Glutamatergic neuron (in vitro differentiated cells): ENCODE data around the gene RPS2. TPM values are rescaled to one million over a fixed set of nuclear protein-coding genes. Genes with fewer than 3 reads are reported as not detected.

ENCODE experiments used
- DNase-seq: peaks from one replicate; pipeline ENCODE4 v3.0.0; 2022
- H3K27ac Mint-ChIP-seq: one replicate; pipeline ENCODE4 v1.8.0; 2020; ENCODE audit warnings: mild to moderate bottlenecking, mixed read lengths, inconsistent platforms; ENCODE audit not compliant: unreplicated experiment
- H3K27me3 Mint-ChIP-seq: one replicate; pipeline ENCODE4 v1.8.0; 2020; ENCODE audit warnings: mild to moderate bottlenecking, moderate library complexity, mixed read lengths, inconsistent platforms; ENCODE audit not compliant: unreplicated experiment
- H3K36me3 Mint-ChIP-seq: one replicate; pipeline ENCODE4 v1.8.0; 2020; ENCODE audit warnings: mild to moderate bottlenecking, mixed read lengths, inconsistent platforms; ENCODE audit not compliant: unreplicated experiment
- H3K4me1 Mint-ChIP-seq: one replicate; pipeline ENCODE4 v1.8.0; 2020; ENCODE audit warnings: mild to moderate bottlenecking, low read depth, mixed read lengths, inconsistent platforms; ENCODE audit not compliant: unreplicated experiment
- H3K4me3 Mint-ChIP-seq: one replicate; pipeline ENCODE4 v1.8.0; 2020; ENCODE audit warnings: mild to moderate bottlenecking, mixed read lengths, inconsistent platforms; ENCODE audit not compliant: unreplicated experiment
- H3K9me3 Mint-ChIP-seq: one replicate; pipeline ENCODE4 v1.8.0; 2020; ENCODE audit warnings: mild to moderate bottlenecking, moderate library complexity, mixed read lengths, inconsistent platforms; ENCODE audit not compliant: unreplicated experiment
- total RNA-seq: library from RNA; stranded (reverse); fragmentation: NEBNext Ultra II Directional; extraction: Animal tissue kit (Norgen Biotek cat#: 25700); gene quantifications from one replicate; pipeline ENCODE4 v1.2.1, GENCODE V29; 2021; ENCODE audit not compliant: unreplicated experiment
- TF ChIP-seq, protein P1 (sequence below): fragments of 200-600 bp; sonication (generic); IDR thresholded peaks from one replicate; pipeline ENCODE4 v1.5.0; 2021; ENCODE audit not compliant: partially characterized antibody, unreplicated experiment

RPS2 gene
- total RNA-seq, 1 donor from 2014 or later = 1,772 TPM

DNA sequence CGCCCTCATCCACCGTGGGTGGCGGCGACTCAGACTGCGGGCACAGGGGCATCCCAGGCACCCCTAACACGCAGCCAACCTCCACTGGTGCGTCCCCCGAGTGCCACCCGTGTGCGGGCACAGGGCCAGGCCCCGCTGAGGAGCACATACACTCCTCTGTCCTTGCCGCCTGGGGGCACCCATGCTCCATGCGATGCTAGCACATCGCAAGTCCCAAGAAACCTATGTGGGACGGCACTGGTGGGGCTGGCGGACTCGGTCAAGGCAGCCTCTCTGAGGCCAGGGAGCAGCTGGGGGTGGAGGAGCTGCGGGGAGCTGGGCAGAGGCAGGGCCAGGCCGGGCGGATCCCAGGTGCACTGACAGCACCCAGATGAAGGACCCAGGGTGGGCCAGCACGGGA is 41.0 kb upstream of the RPS2 start:
- Mint-ChIP-seq H3K9me3 (peaks cover 15% of the 10 kb centered on the region), H3K27ac (peak overlapping the region; percentile 89), H3K4me1 (peaks cover 20% of the 10 kb centered on the region), H3K36me3 (peaks cover 4% of the 10 kb centered on the region), H3K27me3 (peaks cover 20% of the 10 kb centered on the region), H3K4me3 (peak overlapping the region; percentile 25)
- no peak for DNase-seq
- TF ChIP-seq, protein P1, sequence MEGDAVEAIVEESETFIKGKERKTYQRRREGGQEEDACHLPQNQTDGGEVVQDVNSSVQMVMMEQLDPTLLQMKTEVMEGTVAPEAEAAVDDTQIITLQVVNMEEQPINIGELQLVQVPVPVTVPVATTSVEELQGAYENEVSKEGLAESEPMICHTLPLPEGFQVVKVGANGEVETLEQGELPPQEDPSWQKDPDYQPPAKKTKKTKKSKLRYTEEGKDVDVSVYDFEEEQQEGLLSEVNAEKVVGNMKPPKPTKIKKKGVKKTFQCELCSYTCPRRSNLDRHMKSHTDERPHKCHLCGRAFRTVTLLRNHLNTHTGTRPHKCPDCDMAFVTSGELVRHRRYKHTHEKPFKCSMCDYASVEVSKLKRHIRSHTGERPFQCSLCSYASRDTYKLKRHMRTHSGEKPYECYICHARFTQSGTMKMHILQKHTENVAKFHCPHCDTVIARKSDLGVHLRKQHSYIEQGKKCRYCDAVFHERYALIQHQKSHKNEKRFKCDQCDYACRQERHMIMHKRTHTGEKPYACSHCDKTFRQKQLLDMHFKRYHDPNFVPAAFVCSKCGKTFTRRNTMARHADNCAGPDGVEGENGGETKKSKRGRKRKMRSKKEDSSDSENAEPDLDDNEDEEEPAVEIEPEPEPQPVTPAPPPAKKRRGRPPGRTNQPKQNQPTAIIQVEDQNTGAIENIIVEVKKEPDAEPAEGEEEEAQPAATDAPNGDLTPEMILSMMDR = no peak

DNA sequence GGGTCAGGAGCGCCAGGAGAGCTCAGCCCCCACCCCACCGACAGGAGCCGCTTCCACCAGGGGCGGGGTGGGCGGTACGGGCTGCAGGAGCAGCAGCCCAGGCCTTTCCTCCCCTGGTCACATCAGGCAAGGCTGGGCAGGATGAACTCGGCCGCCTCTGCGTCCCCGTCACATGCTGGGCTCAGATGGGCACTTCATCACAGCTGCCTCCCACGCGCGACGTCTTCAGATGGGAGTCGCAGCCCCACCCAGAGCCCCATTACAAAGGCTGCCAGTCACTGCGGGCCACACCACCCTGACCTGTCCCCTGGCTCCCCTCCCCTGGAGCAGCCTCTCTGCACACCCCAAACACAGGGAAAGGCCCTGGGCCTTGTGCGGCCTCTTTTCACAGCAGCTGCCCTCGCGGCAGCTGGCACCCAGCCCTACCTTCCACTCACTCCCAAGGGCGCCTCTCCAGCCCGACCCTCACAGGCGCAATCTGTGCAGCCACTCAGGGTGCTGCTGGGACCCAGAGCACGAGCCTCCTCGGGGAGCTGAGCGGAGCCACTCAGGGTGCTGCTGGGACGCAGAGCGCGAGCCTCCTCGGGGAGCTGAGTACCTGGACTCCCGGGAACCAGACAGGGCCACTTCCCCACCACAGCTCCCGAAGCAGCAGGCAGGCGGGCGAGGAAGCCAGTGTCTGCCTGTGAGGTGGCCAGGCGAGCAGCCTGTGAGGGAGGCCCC is 40.3 kb upstream of the RPS2 start:
- TF ChIP-seq, protein P1 = no peak
- no peak for DNase-seq
- peak overlapping the region; percentile 84 for H3K27ac Mint-ChIP-seq
- peak overlapping the region; percentile 71 for H3K4me3 Mint-ChIP-seq
- H3K36me3 Mint-ChIP-seq = peaks cover 4% of the 10 kb centered on the region
- H3K27me3 Mint-ChIP-seq = peaks cover 15% of the 10 kb centered on the region
- peaks cover 15% of the 10 kb centered on the region for H3K9me3 Mint-ChIP-seq
- H3K4me1 Mint-ChIP-seq = peaks cover 20% of the 10 kb centered on the region

GRCh38 chr16:2003827-2004641 is 39.4 kb upstream of the RPS2 start:
- Mint-ChIP-seq H3K4me1 (peaks cover 20% of the 10 kb centered on the region), H3K4me3 (no peak overlapping the region), H3K9me3 (peaks cover 15% of the 10 kb centered on the region), H3K27ac (peak overlapping the region; percentile 84), H3K27me3 (peaks cover 15% of the 10 kb centered on the region), H3K36me3 (peaks cover 4% of the 10 kb centered on the region)
- peak; percentile 98 for DNase-seq
- TF ChIP-seq, protein P1 = peak; percentile 97

GRCh38 chr16:2003231-2003826 is 38.7 kb upstream of the RPS2 start:
- H3K4me3 Mint-ChIP-seq = peak overlapping the region; percentile 46
- peaks cover 4% of the 10 kb centered on the region for H3K36me3 Mint-ChIP-seq
- peaks cover 13% of the 10 kb centered on the region for H3K27me3 Mint-ChIP-seq
- DNase-seq = no peak
- H3K4me1 Mint-ChIP-seq = peaks cover 17% of the 10 kb centered on the region
- H3K9me3 Mint-ChIP-seq = peaks cover 10% of the 10 kb centered on the region
- no peak overlapping the region for H3K27ac Mint-ChIP-seq
- TF ChIP-seq, protein P1 = no peak
